NCI-H1048 (cell line): Measurements from ENCODE around the gene CUX1.
"Not testable (repeated sequence)": the region's sequence is repeated elsewhere in the genome, so short reads cannot be mapped to it uniquely, and the experiment has no call there.

Experiments used
- DNase-seq: peaks from one replicate; lab custom pipeline; 2025; lab: John Stamatoyannopoulos, UW

The CUX1 gene

DNA sequence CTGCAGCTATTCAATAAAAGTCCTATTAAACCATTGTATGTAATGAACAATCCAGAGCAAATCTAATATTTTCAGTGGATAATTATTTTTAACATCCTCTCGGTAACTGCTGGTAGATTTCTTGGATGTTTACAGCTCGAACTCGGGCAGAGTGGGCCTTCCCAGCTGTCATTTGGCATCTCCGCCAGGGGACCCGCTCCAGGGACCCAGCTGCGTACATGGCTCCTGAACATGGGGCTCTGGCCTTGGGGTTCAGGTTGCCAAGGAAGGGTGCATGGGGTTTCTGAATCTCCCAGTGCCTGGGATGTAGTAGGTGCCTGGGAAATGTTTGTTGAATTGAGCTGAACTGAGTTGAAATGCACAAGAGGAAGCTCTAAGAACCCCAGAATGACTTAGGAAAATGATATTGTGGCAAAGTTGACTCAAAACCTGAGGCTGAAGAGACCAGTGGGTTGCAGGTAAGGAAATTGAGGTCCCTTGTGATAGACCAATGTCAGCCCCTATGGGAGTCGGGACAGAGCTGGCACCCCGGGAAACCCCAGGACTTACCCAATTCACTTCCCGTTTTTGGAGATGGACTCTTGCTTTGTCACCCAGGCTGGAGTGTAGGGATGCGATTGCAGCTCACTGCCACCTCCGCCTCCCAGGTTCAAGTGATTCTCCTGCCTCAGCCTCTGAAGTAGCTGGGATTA is 228.4 kb downstream of the CUX1 start:
- DNase-seq: no peak

DNA sequence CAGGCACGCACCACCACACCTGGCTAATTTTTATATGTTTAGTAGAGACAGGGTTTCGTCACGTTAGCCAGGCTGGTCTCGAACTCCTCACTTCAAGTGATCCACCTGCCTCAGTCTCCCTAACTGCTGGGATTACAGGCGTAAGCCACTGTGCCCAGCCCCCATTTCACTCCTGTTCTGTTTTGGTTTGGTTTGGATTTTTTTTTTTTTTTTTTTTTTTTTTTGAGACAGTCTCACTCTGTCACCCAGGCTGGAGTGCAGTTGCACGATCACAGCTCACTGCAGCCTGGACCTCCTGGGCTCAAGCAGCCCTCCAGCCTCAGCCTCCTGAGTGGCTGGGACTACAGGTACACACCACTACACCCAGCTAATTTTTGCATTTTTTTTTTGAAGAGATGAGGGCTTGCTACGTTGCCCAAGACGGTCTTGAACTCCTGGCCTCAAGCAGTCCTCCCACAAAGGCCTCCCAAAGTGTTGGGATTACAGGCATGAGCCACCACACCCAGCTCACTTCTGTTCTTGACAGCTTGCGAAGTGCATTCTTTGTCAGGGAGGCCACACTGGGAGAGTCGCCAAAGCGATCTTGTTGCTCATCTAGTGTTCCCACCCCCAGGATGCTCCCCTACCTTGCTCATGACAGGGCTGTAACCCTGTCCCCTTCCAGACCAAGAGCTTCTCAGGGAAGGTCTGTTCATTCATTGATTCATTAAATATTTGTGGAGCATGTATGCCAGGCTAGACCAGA is 229.1 kb downstream of the CUX1 start:
- no peak for DNase-seq

- no peak for DNase-seq
Observed at GRCh38 chr7:102047167-102047566, 229.7 kb downstream of the CUX1 start.

GRCh38 chr7:102049765-102050164 is 232.3 kb downstream of the CUX1 start:
- DNase-seq: no peak

GRCh38 chr7:102050864-102051460 is 233.5 kb downstream of the CUX1 start:
- no peak for DNase-seq

DNA sequence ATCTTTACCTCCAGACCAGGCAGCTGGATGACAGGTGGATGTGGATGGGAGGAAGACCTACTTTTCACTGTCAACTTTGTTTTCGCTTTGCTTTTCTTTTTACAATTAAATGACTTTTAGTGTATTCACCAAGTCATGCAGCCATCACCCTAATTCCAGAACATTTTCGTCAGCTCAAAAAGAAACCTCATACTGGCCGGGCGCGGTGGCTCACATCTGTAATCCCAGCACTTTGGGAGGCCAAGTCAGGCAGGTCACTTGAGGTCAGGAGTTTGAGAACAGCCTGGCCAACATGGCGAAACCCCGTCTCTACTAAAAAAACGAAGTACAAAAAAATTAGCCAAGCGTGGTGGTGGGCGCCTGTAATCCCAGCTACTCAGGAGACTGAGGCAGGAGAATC is 234.3 kb downstream of the CUX1 start:
- not testable (repeated sequence) for DNase-seq

GRCh38 chr7:102054158-102054557 is 236.7 kb downstream of the CUX1 start:
- no peak for DNase-seq

DNA sequence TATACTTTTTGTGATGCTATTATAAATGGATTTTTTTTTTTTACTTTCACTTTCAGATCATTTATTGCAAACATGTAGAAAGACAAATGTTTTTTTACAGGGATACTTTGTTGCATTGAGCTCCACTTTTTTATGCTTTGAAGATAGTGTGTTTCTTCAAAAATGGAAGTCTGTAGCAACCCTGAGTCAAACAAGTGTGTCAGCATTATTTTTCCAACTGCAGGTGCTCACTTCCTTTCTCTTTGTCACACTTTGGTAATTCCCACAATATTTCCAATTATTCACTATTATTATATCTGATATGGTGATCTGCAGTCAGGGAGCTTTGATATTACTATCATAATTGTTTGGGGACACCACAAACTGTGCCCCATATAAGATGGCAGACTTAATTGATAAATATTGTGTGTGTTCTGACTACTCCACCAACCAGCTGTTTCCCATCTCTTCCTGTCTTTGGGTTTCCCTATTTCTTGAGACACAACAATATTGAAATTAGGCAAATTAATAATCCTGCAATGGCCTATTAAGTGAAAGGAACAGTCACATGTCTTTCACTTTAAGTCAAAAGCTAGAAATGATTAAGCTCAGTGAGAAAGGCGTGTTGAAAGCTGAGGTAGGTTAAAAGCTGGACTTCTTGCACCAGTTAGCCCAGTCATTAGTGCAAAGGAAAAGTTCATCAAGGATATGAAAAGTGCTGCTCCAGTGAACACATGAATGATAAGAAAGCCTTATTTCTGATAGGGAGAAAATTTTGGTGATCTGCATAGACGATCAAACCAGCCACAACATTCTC is 238.0 kb downstream of the CUX1 start:
- no peak for DNase-seq

DNA sequence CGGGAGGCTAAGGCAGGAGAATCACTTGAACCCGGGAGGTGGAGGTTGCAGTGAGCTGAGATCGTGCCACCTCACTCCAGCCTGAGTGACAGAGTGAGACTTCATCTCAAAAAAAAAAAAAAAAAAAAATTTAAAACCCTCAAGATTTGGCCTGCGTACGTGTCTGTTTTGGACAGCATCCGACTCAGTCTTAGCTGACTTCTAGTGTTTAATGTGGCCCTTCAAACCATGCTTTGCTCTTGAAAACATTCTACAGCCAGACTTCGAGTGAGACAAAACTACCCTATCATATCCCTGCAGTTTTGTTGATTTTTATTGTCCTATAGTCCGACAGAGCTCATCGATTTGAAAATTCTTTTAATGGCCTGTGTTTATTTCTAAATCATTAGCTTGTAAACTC is 242.1 kb downstream of the CUX1 start:
- no peak for DNase-seq

- DNase-seq: no peak
Observed at GRCh38 chr7:102061354-102061945, 244.0 kb downstream of the CUX1 start.

DNA sequence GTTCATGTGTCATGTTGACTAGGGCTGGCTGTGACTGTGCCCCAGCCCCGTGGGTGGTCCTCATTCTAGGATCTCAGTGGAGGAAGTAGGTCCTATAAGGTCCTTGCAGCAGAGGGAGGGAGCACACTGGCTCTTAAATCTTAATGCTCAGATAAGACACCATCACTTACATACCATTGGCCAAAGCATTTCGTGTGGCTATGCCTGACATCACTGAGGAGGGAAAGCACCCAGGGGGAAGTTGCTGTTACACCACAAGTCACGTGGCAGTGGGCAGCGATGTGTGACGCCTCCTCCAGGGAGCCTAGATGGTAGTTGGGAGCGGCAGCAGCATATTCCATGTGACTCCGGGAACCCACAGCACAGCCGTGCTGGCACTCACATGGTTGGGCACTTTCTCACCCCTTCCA is 244.6 kb downstream of the CUX1 start:
- no peak for DNase-seq

- no peak for DNase-seq
Observed at GRCh38 chr7:102063690-102064180, 246.3 kb downstream of the CUX1 start.

GRCh38 chr7:102064361-102065025 is 247.1 kb downstream of the CUX1 start:
- DNase-seq: no peak

DNA sequence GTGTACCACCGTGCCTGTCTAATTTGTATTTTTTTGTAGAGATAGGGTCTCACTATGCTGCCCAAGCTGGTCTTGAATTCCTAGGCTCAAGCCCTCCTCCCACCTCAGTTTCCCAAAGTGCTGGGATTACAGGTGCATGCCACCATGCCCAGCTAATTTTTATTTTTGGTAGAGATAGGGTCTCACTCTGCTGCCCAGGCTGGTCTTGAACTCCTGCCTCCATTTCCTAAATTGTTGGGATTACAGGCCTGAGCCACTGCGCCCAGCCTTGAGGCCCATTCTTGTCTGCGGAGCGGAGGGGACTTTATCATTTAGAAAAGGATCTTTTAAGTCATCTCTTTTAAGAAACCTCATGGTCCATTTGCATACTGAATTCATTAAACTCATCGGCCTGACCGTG is 247.8 kb downstream of the CUX1 start:
- no peak for DNase-seq

GRCh38 chr7:102066476-102066875 is 249.1 kb downstream of the CUX1 start:
- no peak for DNase-seq

DNA sequence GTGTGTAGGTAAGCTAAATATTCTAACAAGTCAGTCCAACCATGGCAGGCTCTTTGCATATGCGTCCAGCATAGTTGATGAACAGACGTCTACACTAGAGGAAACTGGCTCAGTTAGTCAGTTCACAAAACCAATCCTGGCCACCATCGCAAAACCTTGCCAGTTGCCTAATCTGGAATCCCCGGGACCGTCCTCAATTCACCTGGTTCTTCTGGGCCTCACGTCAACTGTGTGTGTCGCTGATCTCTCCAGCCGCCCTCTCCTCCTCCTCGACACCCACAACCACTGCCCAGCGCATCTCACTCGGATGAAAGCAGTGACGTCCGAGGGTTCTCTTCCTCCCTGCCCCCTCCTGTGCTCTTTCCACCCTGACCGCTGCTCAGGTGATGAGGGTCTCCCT is 251.4 kb downstream of the CUX1 start:
- no peak for DNase-seq

DNA sequence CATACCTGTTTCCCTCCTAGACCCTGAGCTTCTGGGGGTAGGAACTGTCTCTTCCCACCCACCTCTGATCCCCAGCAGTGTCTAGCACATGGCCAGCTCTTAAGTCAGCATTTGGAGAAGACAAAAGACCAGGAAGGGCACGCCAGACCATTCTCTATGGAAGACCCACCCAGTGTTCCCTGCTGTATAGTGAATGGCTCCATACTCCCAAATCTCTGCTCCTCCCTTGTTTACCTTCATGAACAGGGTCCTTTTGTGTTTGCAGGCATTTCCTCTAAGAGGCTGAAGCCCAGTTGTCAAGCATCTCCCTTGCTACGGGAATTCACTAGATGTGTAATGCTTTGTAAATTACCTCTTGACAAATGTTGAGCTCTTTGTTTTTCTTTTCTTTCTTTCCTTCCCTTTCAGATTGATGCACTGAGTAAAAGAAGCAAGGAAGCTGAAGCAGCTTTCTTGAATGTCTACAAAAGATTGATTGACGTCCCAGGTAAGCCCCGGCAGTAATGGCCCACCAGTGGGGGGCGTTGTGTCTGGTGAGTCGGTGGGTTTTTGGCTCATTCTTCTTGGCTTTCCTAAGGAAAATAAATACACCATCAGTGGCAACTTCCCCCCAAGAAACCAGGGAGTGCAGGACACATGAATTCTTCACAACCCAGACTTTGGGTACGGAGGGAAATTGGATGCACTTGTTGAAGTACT is 252.7 kb downstream of the CUX1 start:
- no peak for DNase-seq

DNA sequence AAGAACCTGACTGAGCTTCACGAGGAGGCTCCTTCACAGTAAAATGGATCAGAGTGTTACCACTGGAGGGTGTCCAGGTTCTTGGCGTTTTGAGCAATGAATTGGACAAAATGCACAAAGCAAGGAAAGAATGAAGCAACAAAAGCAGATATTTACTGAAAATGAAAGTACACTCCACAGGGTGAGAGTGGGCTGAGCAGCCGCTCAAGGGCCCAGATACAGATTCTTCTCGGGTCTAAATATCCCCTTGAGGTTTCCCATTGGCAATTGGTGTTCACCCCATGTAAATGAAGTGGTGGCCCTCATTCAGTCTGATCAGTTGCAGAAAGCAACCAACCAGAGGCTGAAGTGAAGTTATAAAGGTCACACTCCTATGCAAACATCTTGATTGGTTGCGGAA is 254.6 kb downstream of the CUX1 start:
- no peak for DNase-seq

DNA sequence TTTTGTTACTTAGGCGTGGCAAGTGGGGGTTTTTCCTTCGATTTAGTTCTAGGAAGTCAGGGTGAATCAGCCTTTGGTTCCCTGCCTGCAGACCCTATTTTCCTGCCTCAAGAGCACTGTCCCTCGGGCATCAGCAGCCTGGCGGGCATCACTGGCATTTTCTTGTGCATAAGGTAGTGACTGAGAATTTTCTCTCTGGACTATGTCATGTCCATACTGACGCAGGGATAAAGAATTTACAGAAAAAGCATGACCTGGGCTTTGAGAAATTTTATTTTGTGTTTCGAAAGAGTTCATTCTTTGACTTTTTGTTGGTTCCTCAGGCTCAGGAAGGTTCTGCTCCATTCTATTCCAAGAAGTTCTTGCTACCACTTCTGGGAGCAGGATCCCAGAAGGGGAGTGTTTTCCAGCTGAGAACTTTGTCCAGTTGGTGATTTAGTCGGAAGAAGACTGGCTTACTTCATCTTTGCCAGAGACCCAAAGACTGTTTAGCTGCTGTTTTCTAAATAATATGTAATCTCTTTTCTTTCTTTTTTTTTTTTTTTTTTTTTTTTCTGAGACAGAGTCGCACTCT is 255.3 kb downstream of the CUX1 start:
- DNase-seq: no peak
